HG02884 (cell line): ENCODE data around the gene SYCN.

ENCODE experiments used
- ATAC-seq: cut with Tn5 transposase; IDR thresholded peaks from one replicate; pipeline ENCODE4 v1.9.1; 2021; ENCODE audit warnings: mild to moderate bottlenecking, moderate library complexity; ENCODE audit not compliant: unreplicated experiment

Gene SYCN

GRCh38 chr19:39173502-39173991, 30.5 kb downstream of the SYCN start:
- ATAC-seq: no peak

DNA sequence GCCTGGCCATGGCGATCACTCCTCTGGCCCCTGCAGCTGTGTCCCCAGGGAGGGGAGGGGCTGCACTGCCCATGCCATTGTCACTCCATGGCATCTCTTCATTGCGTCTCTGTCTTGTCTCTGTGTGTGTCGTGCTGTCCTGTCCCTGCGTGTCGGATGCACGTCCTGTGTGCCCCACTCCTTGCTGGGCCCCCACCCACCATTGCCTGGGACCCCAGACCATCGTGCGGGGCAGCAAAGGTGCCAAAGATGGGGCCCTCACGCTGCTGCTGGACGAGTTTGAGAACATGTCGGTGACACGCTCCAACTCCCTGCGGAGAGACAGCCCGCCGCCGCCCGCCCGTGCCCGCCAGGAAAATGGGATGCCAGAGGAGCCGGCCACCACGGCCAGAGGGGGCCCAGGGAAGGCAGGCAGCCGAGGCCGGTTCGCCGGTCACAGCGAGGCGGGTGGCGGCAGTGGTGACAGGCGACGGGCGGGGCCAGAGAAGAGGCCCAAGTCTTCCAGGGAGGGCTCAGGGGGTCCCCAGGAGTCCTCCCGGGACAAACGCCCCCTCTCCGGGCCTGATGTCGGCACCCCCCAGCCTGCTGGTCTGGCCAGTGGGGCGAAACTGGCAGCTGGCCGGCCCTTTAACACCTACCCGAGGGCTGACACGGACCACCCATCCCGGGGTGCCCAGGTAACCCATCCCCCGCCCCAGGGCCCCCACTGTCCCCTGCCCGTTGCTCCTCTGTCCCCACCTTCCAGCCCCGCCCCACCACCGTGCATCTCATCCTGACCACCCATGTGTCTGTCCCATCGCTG, 31.2 kb downstream of the SYCN start:
- ATAC-seq: no peak

DNA sequence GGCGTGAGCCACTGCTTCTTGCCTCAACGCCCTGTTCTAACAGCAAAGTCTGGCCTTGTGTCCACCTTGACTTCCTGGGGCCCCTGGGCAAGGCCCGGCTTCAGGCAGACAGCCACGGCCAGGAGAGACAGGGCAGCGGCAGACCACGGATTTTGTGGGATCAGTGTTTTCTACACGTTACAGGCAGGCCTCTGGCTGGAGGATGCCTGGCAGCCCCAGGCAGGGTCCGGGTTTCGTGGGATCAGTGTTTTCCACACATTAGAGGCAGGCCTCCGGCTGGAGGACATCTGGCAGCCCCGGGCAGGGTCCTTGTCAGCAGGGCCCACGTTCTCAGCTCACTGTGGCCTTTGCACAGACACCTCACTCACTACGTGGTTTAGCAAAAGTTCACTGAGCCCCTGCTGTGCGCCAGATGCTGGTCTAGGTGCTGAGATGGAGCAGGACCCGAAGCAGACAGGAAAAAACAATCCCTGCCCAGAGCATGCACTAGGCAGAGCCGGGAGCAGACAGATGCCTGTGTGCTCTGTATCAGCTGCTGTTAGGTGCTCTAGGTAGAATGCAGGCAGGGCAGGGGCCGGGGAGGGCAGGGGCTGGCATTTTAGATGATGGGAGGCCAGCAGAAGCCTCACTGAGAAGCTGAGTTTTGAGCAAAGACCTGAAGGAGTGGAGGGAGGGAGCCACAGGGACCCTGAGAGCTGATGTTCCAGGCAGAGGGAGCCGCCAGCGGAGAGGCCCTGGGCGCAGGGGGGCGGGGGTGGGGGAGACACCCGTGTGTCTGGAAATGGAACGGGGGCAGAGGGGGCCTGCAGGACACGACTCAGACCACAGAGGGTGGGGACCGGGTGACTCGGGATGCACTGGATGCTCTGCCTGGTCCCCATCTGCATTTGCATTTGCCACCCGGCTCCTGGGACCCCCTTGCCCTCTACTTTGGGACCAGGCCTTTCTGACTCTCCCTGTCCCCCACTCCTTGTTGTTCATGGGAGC, 32.3 kb downstream of the SYCN start:
- no peak for ATAC-seq

- no peak for ATAC-seq
Measured at GRCh38 chr19:39170386-39171231, 33.5 kb downstream of the SYCN start.

GRCh38 chr19:39169143-39169810, 34.8 kb downstream of the SYCN start:
- no peak for ATAC-seq

GRCh38 chr19:39168258-39169142, 35.6 kb downstream of the SYCN start:
- ATAC-seq: no peak

DNA sequence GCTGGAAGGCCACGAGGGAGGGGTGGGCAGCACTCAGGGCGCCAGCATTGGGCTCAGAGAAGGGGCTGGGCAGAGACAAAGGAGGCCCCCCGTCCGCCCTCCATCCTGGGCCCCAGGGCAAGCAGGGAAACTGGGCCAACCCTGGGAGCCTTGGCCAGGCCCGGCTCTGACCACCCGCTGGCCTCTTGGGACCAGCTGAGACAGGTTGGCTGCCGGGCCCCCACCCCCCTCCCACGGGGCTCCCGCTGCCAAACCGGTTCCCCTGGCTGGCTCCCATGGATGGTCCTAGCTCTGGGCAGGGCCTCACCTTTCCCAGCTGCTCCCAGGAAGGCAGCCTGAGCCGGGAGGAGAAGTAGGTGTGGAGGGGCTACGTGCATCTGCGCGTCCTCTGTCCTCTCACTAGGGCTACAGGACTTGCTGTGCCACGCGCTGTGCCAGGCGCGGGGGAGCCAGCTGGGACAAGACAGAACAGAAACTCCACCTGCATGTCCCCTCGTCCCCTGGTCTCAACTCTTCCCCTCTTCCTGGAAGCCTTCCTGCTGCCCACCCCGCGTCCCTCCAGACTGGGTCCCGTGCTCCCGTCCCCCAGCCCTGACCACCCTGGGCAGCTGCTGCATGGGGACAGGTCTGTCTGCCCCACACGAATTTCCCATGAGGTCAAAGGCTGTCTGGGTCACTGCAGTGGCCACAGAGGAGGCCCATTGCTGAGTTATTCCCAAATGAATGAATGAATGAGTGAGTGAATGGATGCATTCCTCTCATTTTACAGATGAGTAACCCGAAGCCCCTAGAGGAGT, 36.4 kb downstream of the SYCN start:
- ATAC-seq: no peak

DNA sequence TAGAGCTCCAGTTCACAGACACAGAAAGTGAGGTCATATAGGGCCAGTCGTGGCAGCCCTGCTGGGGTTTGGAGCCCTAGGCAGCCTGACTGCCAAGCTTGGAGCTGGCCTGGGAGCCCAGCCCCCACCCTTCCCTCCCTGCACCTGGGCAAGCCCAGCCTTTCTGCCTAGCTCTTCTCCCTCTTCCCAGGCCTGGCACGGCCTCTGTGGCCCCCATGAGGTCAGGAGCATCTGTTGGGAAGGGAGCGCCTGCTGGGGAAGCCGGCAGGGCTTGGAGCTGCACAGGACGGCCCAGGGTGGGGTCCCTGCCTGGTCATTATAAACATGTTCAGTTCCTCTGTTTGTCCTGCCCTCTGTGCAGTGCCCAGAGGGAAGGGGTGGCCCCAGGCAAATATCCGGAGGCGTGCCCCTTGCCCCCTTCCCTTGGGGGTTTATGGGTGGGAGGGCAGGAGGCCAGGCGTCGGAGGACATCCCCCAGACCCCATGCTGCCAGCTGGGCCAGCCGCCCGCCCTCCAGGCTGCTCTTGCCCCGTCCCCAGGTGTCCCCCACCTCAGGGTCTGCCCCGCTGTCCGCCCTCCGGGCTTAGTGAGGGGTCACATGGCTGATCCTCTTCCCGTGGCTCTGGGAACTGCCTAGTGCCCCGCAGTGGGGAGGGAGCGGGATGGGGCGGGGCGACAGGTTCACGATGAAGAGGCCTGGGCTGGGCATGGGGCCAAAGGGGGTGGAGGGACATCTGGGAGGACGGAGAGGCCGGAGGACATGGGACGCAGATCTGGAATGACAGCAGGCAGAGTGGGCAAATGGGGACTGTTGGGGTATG, 37.3 kb downstream of the SYCN start:
- no peak for ATAC-seq

GRCh38 chr19:39165857-39166256, 38.2 kb downstream of the SYCN start:
- ATAC-seq: no peak

DNA sequence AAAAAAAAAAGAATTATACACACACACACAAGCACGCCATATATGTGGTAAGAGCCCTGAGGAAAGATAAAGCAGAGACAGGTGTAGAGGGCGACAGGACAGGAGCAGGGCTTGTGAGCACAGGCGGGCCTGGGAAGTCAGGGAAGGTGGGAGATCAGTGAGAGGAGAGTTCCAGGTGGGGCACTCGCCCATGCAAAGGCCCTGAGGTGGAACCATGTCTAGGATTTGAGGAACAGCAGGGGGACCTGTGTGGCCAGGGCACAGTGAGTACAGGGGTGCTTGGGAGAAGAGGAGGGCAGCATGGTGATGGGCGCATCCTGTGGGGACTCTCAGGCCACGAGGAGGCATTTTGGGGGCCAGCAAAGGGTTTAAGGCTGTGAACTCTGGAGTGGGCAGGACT, 39.8 kb downstream of the SYCN start:
- ATAC-seq: no peak

- no peak for ATAC-seq
Measured at GRCh38 chr19:39163621-39164020, 40.4 kb downstream of the SYCN start.

DNA sequence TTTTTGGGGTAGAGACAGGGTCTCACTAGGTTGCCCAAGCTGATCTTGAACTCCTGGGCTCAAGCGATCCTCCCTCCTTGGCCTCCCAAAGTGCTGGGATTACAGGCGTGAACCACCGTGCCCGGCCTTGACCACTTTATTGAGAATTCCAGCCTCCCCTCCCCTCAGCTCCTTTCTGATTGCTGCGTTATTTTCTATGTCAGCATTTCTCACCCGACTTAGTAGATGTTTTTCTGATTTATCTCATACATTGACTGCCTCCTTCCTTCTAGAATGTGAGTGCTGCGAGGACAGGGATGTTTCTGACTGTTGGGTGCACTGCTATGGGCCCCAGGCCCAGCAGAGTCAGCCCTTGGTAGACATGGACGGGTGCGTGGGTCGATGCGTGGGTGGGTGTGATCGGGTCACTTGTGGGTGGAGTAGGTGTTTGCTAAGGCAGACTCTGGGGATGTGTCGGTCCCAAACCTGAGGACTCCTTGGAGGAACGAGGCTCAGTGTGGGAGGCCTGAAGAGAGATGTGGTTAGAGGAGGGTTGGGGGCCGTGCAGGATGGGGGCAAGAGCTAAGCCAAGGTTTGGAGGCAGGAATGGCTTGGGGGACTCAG, 41.5 kb downstream of the SYCN start:
- ATAC-seq: no peak

- no peak for ATAC-seq
Measured at GRCh38 chr19:39160889-39161672, 43.0 kb downstream of the SYCN start.

GRCh38 chr19:39160523-39160861, 43.6 kb downstream of the SYCN start:
- no peak for ATAC-seq

DNA sequence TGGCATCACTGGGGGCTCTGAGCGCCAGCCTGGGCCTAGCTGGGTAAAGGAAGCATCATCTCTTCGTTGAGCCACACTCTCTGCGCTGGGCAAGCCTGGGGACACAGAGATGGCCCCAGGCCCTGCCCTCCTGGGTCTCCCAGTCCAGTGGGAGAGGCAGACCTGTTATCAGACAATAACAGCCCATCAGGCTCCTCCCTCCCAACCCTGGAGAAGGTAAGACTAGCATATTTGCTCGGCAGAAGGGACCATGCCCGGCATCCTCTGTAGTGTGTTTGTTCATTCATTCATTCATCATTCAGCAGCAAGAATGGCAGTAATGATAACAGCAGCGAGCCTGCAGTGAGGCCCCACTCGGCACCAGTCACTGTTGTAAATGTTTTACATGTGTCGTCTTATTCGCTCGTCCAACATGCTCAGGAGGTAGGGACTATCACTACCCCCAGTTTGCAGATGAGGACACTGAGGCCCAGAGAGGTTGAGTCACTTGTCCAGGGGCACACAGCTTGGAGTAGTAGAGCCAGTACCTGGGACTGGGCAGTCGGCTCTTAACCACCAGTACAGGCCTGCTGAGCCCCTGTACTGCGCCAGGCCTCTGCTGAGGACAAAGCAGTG, 45.3 kb downstream of the SYCN start:
- no peak for ATAC-seq

- no peak for ATAC-seq
Measured at GRCh38 chr19:39157997-39158389, 46.1 kb downstream of the SYCN start.
